ENCODE measurements around the gene SERP2. TPM values are rescaled to one million over a fixed set of nuclear protein-coding genes. Genes with fewer than 3 reads are reported as not detected.

Gene SERP2
- total RNA-seq, 1 donor, result 0.31 TPM

DNA sequence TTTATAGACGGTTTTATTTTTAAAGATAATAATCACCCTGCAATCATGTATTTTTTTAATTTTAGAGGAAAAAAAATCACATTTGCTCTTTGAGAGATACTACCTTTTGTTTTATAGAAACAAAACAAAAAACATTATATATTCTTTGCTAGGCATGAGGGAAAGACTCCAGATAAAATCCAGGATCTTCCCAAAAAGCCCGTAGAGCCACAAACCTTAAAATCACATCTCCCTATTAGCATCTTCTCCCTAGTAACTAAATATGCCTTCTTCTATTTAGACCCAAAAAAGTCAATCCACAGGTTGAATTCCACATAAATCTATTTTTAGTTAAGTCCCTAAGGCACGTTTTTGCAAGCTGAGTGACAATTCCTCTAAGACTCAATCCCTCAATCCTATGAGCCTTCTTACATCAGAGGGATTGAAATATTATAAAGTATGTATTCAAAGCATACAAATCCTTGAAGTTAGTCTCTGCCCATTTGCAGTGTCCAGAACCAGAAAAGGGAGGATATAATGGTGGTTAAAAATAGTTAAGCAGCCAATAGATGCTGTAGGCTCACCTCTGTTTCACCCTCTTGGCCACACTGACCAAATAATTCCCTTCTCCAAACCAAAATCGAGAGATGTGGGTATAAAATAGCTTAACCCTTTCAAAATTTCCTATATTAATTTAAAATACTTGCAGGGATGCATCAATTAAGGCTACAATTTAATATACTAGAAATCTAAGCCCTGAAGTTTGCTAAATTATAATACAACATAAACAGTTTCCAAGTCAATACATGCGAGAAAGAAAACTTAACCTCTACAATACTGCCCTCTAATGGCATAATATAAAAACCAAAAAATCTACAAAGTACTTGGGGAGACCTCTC, 64.0 kb downstream of the SERP2 start:
- peaks cover 6% of the 10 kb centered on the region for H3K27me3 ChIP-seq (ENCODE audit: insufficient read depth, low read length)
- H3K9me3 ChIP-seq (ENCODE audit: low read depth, low read length), result no peaks in the 10 kb centered on the region
- H3K4me1 ChIP-seq (ENCODE audit: insufficient read depth, low read length), result peaks cover 27% of the 10 kb centered on the region
- H3K4me3 ChIP-seq (ENCODE audit: low read length), result peak overlapping the region; percentile 41

GRCh38 chr13:44438234-44438579, 64.6 kb downstream of the SERP2 start:
- no peak overlapping the region for H3K4me3 ChIP-seq (ENCODE audit: low read length)
- H3K4me1 ChIP-seq (ENCODE audit: insufficient read depth, low read length), result peaks cover 27% of the 10 kb centered on the region
- H3K27me3 ChIP-seq (ENCODE audit: insufficient read depth, low read length), result peaks cover 6% of the 10 kb centered on the region
- H3K9me3 ChIP-seq (ENCODE audit: low read depth, low read length), result no peaks in the 10 kb centered on the region

GRCh38 chr13:44439452-44440024, 65.9 kb downstream of the SERP2 start:
- Histone ChIP-seq H3K4me1 (ENCODE audit: insufficient read depth, low read length) (peaks cover 27% of the 10 kb centered on the region), H3K27me3 (ENCODE audit: insufficient read depth, low read length) (peaks cover 6% of the 10 kb centered on the region), H3K4me3 (ENCODE audit: low read length) (no peak overlapping the region), H3K9me3 (ENCODE audit: low read depth, low read length) (no peaks in the 10 kb centered on the region)

- Histone ChIP-seq H3K9me3 (ENCODE audit: low read depth, low read length) (no peaks in the 10 kb centered on the region), H3K4me1 (ENCODE audit: insufficient read depth, low read length) (peaks cover 27% of the 10 kb centered on the region), H3K4me3 (ENCODE audit: low read length) (no peak overlapping the region), H3K27me3 (ENCODE audit: insufficient read depth, low read length) (peaks cover 6% of the 10 kb centered on the region)
Observed at GRCh38 chr13:44440046-44440608, 66.5 kb downstream of the SERP2 start.

Other genes starting within 250 kb of the SERP2 start
- gene TSC22D1, start 202.5 kb downstream of the SERP2 start, total RNA-seq, result 61.5 TPM